T-helper 1 cell treated with Interleukin-12 subunit alpha and Interleukin-12 subunit beta and Interleukin-4 antibody, amounts not matched to agents 30 ng/mL and 1 ng/mL, for 36 hours (primary cell): ENCODE results near the gene WWC1. TPM values are rescaled to one million over a fixed set of nuclear protein-coding genes. Genes with fewer than 3 reads are reported as not detected.
"Not testable (repeated sequence)": the region's sequence is repeated elsewhere in the genome, so short reads cannot be mapped to it uniquely, and the experiment has no call there.

Experiments used
- intact Hi-C: fragments of 100-400 bp; cut with micrococcal nuclease; formaldehyde crosslinking; loops from one replicate; pipeline ENCODE4 v1.15.1; 2024
- total RNA-seq: library from RNA; stranded (reverse); gene quantifications from 2 replicates; pipeline ENCODE4 v1.2.3, GENCODE V29; 2022

The WWC1 gene
- total RNA-seq, 1 donor from 2014 or later = not detected

DNA sequence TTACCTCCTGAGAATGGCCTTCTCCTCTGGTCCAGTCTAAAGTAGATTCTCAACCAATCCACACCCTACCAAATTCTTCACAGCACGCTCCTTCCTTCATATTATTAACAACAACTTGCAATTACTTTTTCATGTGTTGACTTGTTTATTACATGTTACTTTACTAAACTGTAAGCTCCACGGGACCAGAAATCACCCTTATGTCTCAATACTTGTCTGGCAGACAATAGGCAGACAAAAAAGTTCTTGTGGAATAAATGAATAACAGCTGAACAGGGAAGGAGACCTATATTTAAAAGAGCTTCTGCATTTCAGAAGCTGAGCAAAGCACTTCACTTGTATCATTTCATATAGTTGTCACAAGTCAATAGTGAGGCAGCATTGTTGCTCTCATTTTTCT, 5.7 kb upstream of the WWC1 start:
- intact Hi-C loops = no loop called here

DNA sequence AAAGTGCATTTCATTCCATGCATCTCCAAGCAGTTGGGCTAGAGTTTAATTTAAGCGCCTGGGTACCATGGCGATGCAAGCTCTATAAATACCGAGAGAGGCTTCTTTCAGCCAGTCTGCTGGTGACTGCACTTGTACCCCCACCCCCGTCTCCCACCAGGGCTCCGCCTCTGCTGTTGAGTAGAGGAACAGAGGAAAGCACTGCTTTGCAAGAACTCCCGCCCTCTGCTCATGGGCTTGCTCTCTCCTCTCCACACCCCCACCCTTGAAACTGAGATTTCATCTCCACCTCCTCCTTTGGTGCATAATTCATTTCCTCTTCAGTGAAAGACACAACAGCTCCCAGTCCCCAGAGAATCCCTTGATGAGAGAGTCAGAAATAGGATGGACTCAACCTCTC, 5.1 kb upstream of the WWC1 start:
- intact Hi-C loops = no loop called here

DNA sequence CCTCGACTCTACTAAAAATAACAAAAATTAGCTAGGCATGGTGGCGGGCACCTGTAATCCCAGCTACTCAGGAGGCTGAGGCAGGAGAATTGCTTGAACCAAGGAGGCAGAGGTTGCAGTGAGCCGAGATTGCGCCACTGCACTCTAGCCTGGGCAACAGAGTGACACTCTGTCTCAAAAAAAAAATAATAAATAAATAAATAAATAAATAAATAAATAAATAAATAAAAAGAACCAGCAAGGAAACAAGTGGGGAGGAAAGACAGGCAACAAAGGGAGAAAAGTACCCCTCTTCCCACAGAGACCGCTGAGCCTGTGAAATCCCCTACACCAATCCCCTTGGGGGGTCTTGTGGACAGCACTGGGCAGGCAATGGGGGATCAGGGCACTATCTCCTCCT, 4.6 kb upstream of the WWC1 start:
- intact Hi-C loops = not testable (repeated sequence)

DNA sequence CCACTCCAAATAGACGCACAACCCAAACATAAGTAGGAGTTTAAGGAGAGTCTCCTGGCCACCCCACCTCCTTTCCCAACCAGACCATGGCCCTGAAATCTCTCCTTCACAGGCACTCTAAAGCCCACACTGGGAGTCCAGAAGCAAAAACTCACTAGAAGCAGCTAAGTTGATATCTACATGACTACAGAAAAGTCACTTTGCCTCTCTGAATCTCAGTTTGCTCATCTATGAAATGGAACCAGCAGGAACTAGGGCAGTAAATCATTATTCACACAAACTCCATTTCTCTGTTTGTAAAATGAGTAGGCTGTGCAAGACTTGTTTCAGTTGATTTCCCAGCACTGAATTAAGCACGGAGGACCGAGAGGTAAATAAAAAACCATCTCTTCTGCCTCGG, 4.1 kb upstream of the WWC1 start:
- intact Hi-C loops = no loop called here

DNA sequence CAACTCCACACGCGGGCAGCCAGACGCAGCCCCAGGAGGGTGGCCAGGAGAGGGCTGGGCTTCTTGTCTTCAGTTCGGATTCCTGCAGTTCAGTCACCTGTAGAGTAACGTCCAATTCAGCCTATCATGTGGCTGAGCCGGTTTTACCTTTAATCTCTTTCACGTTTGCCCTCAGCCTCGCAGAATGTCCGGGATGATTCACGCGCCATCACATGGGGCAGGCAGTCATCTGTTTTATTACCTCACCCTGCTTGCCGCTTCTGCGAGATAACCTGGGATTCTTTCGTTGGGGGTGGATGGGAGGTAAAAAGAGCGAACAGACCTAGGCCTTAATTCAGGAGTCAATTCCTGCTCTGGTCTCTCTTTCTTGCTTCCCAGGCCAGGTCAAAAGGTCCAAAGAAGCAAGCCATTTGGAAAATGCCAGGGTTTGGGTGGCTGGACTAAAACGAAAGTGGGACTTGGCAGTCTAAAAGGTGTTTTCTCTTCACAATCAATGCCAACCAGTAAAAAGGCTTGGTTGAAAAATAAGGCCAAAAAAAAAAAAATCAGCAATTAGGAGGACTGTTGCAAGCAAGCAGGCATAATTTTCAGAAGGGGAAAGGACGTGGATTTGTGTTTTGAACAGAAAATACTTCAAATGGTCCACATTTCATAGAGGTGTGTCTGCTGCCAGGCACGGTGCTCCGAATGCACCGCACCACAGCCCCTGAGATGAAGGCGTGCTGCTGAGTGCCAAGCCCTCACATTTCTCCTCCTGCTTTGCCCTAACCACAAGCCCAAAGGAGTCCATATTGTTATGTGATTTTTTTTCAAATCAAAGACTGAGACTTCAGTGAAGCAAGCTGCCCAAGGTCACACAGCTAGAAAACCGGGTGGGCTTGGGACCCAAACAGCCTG, 2.8 kb upstream of the WWC1 start:
- intact Hi-C loops = no loop called here

DNA sequence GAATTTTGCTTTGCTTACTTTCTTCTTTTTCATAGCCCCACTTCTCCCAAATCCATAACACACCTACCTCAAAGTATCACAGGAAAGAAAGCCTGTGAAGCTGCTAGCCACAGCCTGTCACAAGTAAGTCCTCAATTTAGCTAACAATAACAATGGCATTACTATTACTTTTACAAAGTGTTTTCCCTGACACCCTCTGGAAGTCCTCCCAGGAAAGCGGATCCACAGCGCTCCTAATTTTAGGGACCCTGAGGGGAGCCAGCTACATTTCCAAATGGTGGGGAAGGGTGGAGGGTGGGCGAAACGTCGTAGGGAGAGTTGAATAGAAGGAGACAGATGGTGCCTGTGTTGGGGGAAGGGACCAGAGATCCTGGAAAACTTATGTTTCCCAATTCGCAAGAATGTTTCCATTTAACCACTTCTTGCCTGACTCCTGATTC, 523 bp upstream of the WWC1 start:
- intact Hi-C loops = no loop called here

DNA sequence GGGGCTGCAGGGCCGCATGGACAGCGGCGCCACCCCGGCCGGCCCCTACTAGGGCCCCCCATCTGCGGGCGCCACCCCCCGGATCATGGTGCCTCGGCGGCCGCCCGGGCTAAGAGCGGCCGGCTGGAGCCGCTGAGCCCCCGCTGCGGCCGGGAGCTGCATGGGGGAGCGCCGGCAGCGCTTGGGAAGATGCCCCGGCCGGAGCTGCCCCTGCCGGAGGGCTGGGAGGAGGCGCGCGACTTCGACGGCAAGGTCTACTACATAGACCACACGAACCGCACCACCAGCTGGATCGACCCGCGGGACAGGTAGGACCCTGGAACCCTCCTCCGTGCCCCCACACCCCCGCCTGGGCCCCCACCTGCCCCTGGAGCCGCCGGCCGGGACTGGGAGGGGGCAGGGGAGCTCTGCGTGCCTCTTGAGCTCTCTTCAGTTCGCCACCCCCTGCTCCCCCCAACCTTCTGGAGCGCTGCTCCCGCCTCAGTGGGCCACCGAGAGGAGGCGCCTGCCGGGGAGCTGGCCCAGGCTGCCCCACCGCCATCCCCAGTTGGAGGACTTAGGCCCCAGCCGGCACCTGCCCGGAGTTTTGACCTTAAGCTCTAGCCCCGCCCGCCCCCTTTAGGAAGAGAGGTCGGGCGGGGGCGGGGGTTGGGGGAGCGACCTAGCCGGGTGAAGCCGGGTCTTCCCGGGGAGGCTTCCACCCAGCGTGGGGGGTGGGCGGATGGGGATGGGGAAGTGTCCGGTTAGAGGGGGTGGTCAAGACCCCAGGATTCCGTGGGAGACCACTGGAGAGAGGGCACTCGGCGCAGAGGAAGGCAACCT, 730 bp downstream of the WWC1 start:
- intact Hi-C loops = no loop called here

DNA sequence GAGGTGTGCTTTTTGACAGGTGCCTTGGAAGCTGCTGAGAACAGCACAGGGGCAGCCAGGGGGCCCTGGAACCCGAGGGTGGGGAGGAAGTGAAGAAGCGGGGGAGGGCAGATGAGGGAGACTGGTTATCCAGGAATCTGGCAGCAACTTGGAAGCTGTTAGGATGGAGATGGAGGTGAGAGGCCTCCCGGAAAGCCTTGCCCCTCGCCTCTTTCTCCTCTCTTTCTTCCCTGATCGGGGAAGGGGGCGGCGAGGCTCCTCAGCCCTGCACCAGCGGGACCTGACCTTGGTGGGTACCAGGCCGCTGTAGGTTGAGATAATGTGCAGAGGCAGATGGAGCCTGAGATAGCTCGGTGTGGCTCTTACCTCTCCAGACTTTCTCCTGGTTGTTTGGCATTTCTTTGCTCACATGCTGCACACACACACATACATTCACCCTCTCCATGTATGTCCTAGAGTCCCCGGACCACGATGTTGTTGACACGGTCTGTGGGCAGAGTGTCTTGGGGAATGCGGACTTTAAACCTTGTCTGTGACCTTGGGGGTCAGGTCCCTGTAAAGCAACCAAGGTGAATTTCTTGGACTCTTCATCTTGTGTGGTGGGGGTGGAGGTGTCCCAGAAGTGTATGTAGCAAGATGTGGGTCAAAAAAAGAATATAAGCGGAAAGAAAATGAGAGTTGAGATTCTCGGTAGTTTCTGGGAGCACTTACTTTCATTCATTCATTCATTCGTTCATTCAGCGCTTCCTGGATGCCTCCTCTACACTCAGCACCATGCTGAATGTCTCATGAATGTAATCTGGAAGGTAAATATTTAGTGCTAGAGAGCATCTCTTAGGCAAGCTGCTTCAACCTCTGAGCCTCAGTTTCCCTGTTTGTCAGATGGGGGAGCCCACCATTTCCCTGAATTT, 1.6 kb downstream of the WWC1 start:
- intact Hi-C loops = no loop called here

DNA sequence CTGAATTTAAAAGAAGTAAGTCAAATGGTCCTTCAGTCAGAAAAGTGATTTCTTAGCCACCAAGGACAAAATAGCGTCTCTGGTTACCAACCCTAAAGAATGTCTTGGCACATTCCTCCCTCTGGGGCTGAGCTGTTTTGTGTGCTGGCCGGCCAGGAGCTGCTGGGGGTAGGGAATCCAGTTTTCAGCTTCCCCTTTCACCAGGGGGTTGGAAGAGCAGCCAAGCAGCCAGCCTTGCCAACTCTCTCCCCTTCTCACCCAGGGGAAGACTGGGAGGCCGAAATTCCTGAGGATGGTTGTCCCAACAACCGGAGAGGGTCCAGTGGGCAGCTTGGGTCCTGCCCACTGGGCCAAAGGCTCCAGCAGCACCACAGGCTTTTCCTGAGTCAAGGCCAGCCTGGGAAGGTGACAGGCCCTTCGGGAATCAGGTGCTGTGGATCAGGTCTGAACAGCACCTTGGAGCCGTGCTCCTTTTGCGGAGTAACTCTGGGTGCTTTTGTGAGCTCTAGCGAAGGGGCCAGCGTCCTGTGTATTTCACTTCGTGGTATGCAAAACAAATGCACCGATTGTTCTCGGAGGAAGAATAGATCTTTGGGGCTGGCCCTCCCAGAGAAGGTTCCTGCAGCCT, 4.2 kb downstream of the WWC1 start:
- intact Hi-C loops = no loop called here

DNA sequence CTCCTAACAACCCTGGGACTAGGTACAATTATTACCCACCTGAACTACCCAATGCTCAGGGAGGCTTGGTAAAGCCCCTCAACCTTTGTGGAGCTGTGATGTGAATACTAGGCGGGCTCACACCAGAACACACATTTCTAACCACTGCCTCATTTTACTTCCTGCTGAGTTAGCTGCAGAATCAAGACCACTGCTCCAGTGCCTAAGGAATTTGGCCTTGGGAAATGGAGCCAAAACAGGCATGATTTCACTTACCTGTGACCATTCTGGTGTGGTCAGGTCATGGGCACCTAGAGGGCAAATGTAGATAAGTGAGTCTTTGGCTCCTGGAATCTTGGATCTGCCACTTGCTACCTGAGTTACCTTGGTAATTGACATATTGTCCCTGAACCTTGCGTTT, 5.2 kb downstream of the WWC1 start:
- intact Hi-C loops = no loop called here

DNA sequence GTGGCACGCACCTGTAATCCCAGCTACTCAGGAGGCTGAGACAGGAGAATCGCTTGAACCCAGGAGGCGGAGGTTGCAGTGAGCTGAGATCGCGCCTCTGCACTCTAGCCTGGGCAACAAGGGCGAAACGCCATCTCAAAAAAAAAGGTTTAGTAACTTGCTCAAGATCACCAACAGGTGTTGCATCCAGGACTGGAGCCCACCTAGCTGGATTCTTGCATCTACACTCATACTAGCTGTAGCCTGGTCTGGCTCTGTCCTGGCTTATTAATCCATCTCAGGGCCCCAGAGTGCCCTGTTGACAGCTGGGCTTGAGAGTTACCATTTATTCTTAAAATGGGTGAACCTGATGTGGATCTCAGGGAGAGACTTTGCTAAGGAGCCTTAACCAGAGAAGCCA, 7.5 kb downstream of the WWC1 start:
- intact Hi-C loops = no loop called here

DNA sequence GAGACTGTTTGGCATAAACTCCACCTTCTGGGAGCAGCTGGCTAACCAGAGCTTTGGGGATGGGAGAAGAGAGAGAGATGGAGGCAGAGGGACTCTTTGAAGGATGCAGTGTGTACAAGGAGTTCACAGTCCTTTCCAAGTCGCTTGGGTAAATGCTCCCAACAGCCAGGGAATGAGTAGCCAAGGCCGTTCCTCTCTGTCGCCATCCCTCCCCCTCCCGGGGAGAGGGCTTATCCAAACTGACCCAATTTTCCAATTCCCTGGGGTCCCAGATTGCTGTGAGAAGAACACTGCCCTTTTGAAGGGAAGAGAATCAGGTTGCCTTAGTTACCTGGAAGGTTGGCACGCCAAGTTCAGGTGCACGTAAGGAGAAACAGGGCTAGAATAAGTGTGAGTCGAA, 7.9 kb downstream of the WWC1 start:
- intact Hi-C loops = no loop called here

DNA sequence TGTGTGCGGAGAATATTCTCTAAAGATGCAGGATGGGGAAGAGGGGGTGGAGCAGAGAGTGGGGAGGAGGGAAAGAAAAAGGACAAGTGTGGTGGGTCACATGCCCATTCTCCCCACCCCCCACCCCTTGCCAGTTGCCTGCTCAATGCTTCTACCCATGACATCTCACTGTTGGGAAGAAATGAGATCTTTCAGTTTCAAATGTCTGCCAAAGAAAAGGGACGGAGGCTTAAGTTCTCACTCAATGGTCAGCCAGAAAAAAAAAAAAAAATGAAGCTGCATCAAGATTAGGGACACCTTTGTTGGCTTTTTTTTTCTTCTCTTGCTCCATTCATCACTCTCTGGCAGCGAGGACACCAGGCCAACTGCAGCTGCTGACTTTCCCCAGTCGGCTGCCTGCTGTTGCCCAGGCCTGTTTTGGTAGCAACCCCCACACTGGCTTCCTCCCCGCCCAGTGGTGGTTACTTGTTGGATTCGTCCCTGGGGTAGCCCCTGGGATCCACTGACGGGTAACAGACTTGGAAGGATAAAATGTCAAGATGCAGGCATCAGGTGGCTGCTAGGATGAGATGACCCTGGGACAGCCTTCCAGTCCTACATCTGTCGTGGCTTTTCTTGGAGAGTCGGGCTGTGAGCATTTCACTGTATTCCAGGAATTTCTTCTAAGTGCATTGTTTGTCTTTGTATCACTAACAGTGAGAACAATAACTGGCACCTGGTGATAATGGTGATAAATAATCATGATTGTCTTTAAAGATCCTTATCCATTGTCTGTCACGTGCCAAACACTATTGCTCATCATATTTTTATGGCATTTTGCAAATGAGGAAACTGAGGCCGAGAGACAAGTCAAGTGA, 9.1 kb downstream of the WWC1 start:
- intact Hi-C loops = no loop called here

DNA sequence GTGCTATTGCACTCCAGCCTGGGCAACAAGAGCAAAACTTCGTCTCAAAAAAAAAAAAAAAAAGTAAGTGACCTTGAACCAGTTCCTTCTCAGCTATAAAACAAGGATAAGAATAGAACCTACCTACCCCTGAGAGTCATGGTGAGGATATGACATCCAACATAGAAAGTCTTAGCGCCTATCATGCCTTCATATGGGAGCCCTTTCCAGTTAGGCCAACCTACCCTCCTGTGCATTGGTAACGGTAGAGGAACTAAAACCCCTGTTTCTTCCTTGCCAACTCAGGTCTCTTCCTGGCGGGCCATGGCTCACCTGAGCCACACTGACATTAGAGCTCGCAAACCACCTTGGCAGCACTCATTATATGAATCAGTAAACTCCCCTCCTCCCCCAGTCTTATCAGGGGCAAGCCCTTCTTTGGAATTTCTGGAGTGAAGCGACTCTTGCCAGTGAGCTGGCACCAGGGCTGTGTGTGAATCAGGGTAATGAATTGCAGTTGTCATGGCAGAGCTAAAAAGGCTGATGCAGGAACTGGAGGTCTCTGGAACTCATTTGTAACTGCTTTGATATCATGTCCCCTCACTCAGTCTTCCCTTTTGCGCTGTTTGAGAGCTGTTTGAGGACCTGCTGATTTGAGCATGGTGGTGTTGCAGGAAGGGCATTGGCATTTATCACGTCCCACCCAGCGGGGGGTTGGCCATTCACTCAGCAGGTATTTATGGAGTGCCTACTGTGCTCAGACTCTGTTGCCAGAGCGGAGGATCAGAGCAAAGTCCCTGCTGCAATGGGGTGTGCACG, 10.3 kb downstream of the WWC1 start:
- intact Hi-C loops = no loop called here

DNA sequence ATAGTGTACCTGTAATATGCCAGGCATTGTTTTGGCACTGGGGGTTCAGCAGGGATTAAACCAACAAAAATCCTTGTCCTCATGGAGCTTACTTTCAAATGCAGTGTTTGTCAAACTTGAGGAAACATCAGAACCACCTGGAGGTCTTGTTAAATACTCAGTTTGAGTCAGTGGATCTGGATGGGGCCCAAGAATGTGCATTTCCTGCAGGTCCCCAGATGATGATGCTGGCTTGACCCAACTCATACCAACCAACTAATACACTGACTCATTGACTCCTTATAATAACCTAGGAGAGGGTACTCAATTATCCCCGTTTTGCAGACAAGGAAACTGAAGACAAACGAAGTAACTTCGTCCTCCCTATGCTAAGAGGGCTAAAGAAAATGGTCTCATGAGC, 11.3 kb downstream of the WWC1 start:
- intact Hi-C loops = no loop called here

DNA sequence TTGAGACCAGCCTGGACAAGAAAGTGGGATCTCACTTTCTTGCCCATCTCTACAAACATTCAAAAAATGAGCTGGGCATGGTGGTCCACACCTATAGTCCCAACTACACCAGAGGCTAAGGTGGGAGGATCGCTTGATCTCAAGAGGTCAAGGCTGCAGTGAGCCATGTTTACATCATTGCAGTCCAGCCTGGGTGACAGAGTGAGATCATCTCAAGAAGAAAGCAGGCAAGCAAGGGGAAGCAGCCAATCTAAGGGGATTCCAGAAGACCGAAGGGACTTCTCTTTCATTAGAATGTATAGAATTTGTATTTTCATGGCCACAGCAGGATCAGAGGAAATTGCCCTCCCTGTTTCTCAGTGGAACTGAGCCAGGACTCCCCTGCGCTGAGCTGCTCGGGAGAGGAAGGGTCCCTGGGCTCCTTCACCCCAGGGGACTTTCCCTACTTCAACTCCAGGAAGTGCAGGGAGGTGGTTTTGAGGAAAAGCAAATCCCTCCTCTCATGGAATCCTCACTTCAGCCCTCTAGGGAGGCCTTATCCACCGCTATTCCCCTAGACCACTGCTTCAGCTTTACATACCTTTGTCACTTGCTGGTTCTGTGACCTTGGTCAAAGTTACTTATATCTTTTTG, 12.1 kb downstream of the WWC1 start:
- intact Hi-C loops = no loop called here

DNA sequence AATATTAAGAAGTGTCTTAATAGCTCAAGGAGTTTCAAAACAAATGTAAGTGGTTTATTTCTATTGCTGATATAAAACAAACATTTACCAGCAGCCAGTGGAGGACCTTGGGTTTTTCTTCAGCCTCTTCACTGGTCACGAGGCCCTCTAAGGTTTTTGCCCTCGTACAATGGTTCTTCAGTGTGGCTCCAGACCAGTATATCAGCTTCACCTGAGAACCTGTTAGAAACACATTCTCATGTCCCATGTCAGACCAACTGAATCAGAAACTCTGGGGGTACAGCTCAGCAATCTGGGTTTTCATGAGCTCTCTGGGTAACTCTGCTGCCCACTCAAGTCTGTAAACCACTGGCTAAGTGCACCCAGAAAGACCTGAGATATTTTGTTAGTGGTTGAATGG, 12.9 kb downstream of the WWC1 start:
- intact Hi-C loops = no loop called here

DNA sequence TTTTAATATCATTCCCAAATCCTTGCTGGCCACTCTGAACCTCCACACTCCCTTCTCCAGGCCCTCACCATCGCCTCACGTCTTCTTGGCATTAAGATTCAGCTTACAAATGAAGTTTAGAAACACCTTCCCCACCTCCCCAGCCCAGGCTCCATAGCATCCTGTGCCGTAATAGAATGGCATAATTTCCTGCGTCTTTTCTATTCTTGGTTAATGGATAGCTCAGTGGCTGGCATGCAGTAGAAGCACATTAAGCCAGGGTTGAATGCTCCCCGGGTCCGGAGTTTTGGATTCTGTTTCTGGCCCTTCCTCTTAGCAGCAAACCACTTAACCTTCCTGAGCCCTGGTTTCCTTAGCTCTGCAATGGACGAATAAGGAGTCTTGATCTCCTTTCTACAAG, 13.8 kb downstream of the WWC1 start:
- intact Hi-C loops = no loop called here

DNA sequence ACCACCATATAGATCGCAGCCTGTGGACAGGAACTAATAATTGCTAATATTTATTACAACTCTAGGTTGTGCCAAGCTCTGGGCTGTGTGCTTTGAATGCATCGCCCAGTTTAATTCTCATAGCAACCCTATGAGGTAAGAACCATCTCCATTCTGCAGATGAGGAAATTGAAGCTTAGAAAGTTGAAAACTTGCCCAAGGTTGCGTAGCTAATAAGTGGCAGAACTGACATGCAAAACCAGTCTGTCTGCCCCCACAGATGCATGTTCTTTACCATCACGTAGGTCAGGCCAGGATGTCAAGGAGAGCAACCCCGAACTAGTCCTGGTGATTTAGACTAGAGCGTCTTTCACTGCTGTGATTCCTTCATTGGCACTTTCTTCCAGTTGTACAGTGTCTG, 15.6 kb downstream of the WWC1 start:
- intact Hi-C loops = no loop called here
